Bronchial epithelial cell (primary cell): ENCODE data around the gene POTEJ. TPM values are rescaled to one million over a fixed set of nuclear protein-coding genes. Genes with fewer than 3 reads are reported as not detected.
"Not testable (repeated sequence)": the region's sequence is repeated elsewhere in the genome, so short reads cannot be mapped to it uniquely, and the experiment has no call there.

Experiments used
- DNase-seq: peaks from one replicate; pipeline ENCODE4 v3.0.0-alpha.2; 2010; ENCODE audit warnings: low read depth
- FAIRE-seq: peaks from 2 replicates; lab custom pipeline; 2011; peaks lifted over from hg19 to GRCh38; lab: Jason Lieb, UNC
- H3K27me3 ChIP-seq: 2 replicates; pipeline ENCODE4 v1.5.1; 2011; ENCODE audit warnings: low read length; ENCODE audit not compliant: control insufficient read depth, insufficient read depth
- H3K36me3 ChIP-seq: 2 replicates; pipeline ENCODE4 v1.5.1; 2011; ENCODE audit warnings: low read length; ENCODE audit not compliant: control insufficient read depth, insufficient read depth
- H3K4me3 ChIP-seq: 2 replicates; pipeline ENCODE4 v1.5.1; 2011; ENCODE audit warnings: mild to moderate bottlenecking, low read depth, low read length, control low read depth
- total RNA-seq: library from RNA; depleted of rRNA; stranded (reverse); fragments of >200 nt; gene quantifications from 2 replicates; pipeline ENCODE4 v1.2.1, GENCODE V29; 2014

The POTEJ gene
- not detected in 2 replicates for total RNA-seq

GRCh38 chr2:130611140-130611539 lies at the start of gene POTEJ:
POTEJ (plus strand) TSS chr2:130611440; CDS start chr2:130611533, 93 bp downstream.
- not testable (repeated sequence) for H3K4me3 ChIP-seq, FAIRE-seq, H3K27me3 ChIP-seq, H3K36me3 ChIP-seq, DNase-seq

GRCh38 chr2:130566165-130566564 lies 45.1 kb upstream of the POTEJ start:
- not testable (repeated sequence) for DNase-seq, H3K4me3 ChIP-seq, H3K27me3 ChIP-seq, H3K36me3 ChIP-seq, FAIRE-seq

- not testable (repeated sequence) for FAIRE-seq, H3K4me3 ChIP-seq, H3K27me3 ChIP-seq, H3K36me3 ChIP-seq, DNase-seq
Observed at GRCh38 chr2:130571929-130572328, 39.3 kb upstream of the POTEJ start.

GRCh38 chr2:130574230-130574629 lies 37.0 kb upstream of the POTEJ start:
- FAIRE-seq, result peak; percentile 96
- H3K27me3 ChIP-seq, H3K4me3 ChIP-seq, H3K36me3 ChIP-seq, DNase-seq: not testable (repeated sequence)

- not testable (repeated sequence) for H3K4me3 ChIP-seq, H3K27me3 ChIP-seq, DNase-seq, H3K36me3 ChIP-seq
- FAIRE-seq, result peak; percentile 92
Observed at GRCh38 chr2:130576209-130576784, 34.9 kb upstream of the POTEJ start.

GRCh38 chr2:130577559-130577958 lies 33.7 kb upstream of the POTEJ start:
- not testable (repeated sequence) for H3K4me3 ChIP-seq, H3K27me3 ChIP-seq, DNase-seq, H3K36me3 ChIP-seq
- FAIRE-seq, result peak; percentile 88

GRCh38 chr2:130579121-130579520 lies 32.1 kb upstream of the POTEJ start:
- not testable (repeated sequence) for H3K36me3 ChIP-seq, H3K4me3 ChIP-seq, DNase-seq, H3K27me3 ChIP-seq
- peak; percentile 28 for FAIRE-seq

- not testable (repeated sequence) for H3K4me3 ChIP-seq, DNase-seq, H3K27me3 ChIP-seq, H3K36me3 ChIP-seq
- FAIRE-seq, result peak; percentile 80
Observed at GRCh38 chr2:130581491-130581890, 29.7 kb upstream of the POTEJ start.

GRCh38 chr2:130582970-130583369 lies 28.3 kb upstream of the POTEJ start:
- not testable (repeated sequence) for H3K36me3 ChIP-seq, H3K27me3 ChIP-seq, H3K4me3 ChIP-seq, DNase-seq
- peak; percentile 79 for FAIRE-seq

GRCh38 chr2:130583582-130583981 lies 27.7 kb upstream of the POTEJ start:
- not testable (repeated sequence) for FAIRE-seq, H3K36me3 ChIP-seq

GRCh38 chr2:130584726-130585125 lies 26.5 kb upstream of the POTEJ start:
- not testable (repeated sequence) for H3K4me3 ChIP-seq, FAIRE-seq, H3K36me3 ChIP-seq, H3K27me3 ChIP-seq, DNase-seq

More at GRCh38 chr2:130583582-130583981, 27.7 kb upstream of the POTEJ start:
- H3K27me3 ChIP-seq, DNase-seq, H3K4me3 ChIP-seq: not testable (repeated sequence)

- FAIRE-seq, DNase-seq, H3K36me3 ChIP-seq, H3K4me3 ChIP-seq, H3K27me3 ChIP-seq: not testable (repeated sequence)
Observed at GRCh38 chr2:130588688-130589458, 22.4 kb upstream of the POTEJ start.

GRCh38 chr2:130590170-130590841 lies 20.9 kb upstream of the POTEJ start:
- not testable (repeated sequence) for DNase-seq, FAIRE-seq, H3K27me3 ChIP-seq, H3K4me3 ChIP-seq, H3K36me3 ChIP-seq

GRCh38 chr2:130590842-130591359 lies 20.3 kb upstream of the POTEJ start:
- H3K27me3 ChIP-seq, FAIRE-seq, H3K36me3 ChIP-seq, DNase-seq, H3K4me3 ChIP-seq: not testable (repeated sequence)
